K562 (cell line): ENCODE data around the gene MRGPRF. TPM values are rescaled to one million over a fixed set of nuclear protein-coding genes. Genes with fewer than 3 reads are reported as not detected.
A peak's percentile ranks its signal among the peaks of the same experiment; 100 is the strongest.

Experiments used
- ATAC-seq: fragments of 200-7000 bp; cut with Tn5 transposase; 3 replicates; pipeline ENCODE4 v1.9.1; 2020; ENCODE audit warnings: moderate library complexity
- BruUV-seq: library from RNA; stranded (reverse); fragments of 400-500 nt; replicated peaks from 2 replicates; lab custom pipeline; 2021; lab: Mats Ljungman, UMichigan
- CTCF ChIA-PET: fragments of 300-600 bp; formaldehyde crosslinking; extraction: SDS; loops from one replicate; lab custom pipeline; 2021; ENCODE audit warnings: low intra/inter-chr PET ratio; lab: Yijun Ruan, JAX
- POLR2A ChIA-PET: fragments of 300-600, 350-650 bp; sonication (Branson Sonifier 250); formaldehyde crosslinking; extraction: SDS; loops from one replicate; lab custom pipeline; 2021; ENCODE audit warnings: antibody characterized with exemption, inconsistent platforms; lab: Yijun Ruan, JAX
- DNase-seq, 4 experiments: peaks; one replicate each; pipeline versions ENCODE4 v3.0.0 to v3.0.0-alpha.2; 2011 to 2018; ENCODE audit warnings: low spot score in 3 of 4, mixed read lengths in 3 of 4; ENCODE audit errors: extremely low read depth in 1 of 4
- FAIRE-seq: peaks from 2 replicates; lab custom pipeline; 2011; peaks lifted over from hg19 to GRCh38; lab: Jason Lieb, UNC
- H2AFZ ChIP-seq: 2 replicates; pipeline ENCODE4 v1.6.0; 2011; ENCODE audit warnings: low read depth, low read length, control low read depth, inconsistent platforms
- H3K27ac ChIP-seq: fragments of 200-600 bp; 3 replicates; pipeline ENCODE4 v1.8.0; 2011; ENCODE audit warnings: low read depth, mild to moderate bottlenecking, control low read depth, inconsistent platforms, low read length, moderate library complexity, mixed read lengths; ENCODE audit errors: extremely low read depth
- H3K27me3 ChIP-seq, 2 experiments: fragments of 300-600 bp in 1 of 2; 2 replicates in 1 of 2; 3 replicates in 1 of 2; pipeline versions ENCODE4 v1.6.0 to v1.8.0; 2011; ENCODE audit warnings: inconsistent platforms in 2 of 2, low read length in 2 of 2, mild to moderate bottlenecking in 1 of 2, mixed read lengths in 1 of 2, moderate library complexity in 1 of 2; ENCODE audit not compliant: control insufficient read depth in 2 of 2, insufficient read depth in 2 of 2
- H3K36me3 ChIP-seq: fragments of 300-600 bp; 3 replicates; pipeline ENCODE4 v1.8.0; 2011; ENCODE audit warnings: mild to moderate bottlenecking, low read length, inconsistent platforms; ENCODE audit not compliant: control insufficient read depth, insufficient read depth
- H3K4me1 ChIP-seq, 2 experiments: fragments of 200-600 bp in 1 of 2; replicated peaks in 1 of 2; 2 replicates in 1 of 2; 3 replicates in 1 of 2; pipeline versions ENCODE4 v1.5.1 to v1.8.0; 2011; ENCODE audit warnings: inconsistent platforms in 2 of 2, low read length in 2 of 2, mild to moderate bottlenecking in 1 of 2, mixed read lengths in 1 of 2, moderate library complexity in 1 of 2; ENCODE audit not compliant: control insufficient read depth in 2 of 2, insufficient read depth in 2 of 2
- H3K4me2 ChIP-seq: 2 replicates; pipeline ENCODE4 v1.6.1; 2011; ENCODE audit warnings: low read length, control low read depth, inconsistent platforms, mixed read lengths; ENCODE audit not compliant: insufficient read depth
- H3K4me3 ChIP-seq: fragments of 200-600 bp; sonication (generic), shearing (Covaris generic); 2 replicates; pipeline ENCODE4 v1.5.1; 2016; ENCODE audit warnings: control low read depth, inconsistent platforms
- H3K79me2 ChIP-seq: fragments of 200-600 bp; 3 replicates; pipeline ENCODE4 v1.8.0; 2011; ENCODE audit warnings: low read length, inconsistent platforms; ENCODE audit not compliant: control insufficient read depth, insufficient read depth
- H3K9ac ChIP-seq, 2 experiments: 2 replicates each; pipeline versions ENCODE4 v1.6.0 to v1.6.1; 2011; ENCODE audit warnings: low read depth in 2 of 2, low read length in 2 of 2, control low read depth in 1 of 2, inconsistent platforms in 1 of 2, mild to moderate bottlenecking in 1 of 2, mixed read lengths in 1 of 2; ENCODE audit not compliant: insufficient read depth in 1 of 2
- H3K9me1 ChIP-seq: one replicate; pipeline ENCODE4 v1.6.0; 2011; ENCODE audit warnings: inconsistent platforms, mild to moderate bottlenecking, low read length, moderate library complexity; ENCODE audit not compliant: control insufficient read depth, insufficient read depth
- H3K9me3 ChIP-seq: replicated peaks from 2 replicates; pipeline ENCODE4 v1.5.1; 2011; ENCODE audit warnings: low read depth, low read length, inconsistent platforms; ENCODE audit not compliant: control insufficient read depth, insufficient read depth
- H4K20me1 ChIP-seq: replicated peaks from 2 replicates; pipeline ENCODE4 v1.6.1; 2011; ENCODE audit warnings: low read length, inconsistent platforms, mixed read lengths; ENCODE audit not compliant: control insufficient read depth, insufficient read depth
- ARID1B ChIP-seq: fragments of 450-650 bp; IDR thresholded peaks from 2 replicates; pipeline ENCODE4 v1.6.1; 2016; ENCODE audit warnings: antibody characterized with exemption, mild to moderate bottlenecking, inconsistent platforms
- ASH1L ChIP-seq: fragments of 450-650 bp; IDR thresholded peaks from 2 replicates; pipeline ENCODE4 v1.6.1; 2018; ENCODE audit warnings: borderline replicate concordance, mild to moderate bottlenecking, low read depth; ENCODE audit not compliant: partially characterized antibody
- CBFA2T3 ChIP-seq: fragments of 450-650 bp; IDR thresholded peaks from 2 replicates; pipeline ENCODE4 v1.6.1; 2017
- CTCF ChIP-seq, 3 experiments: IDR thresholded peaks in 2 of 3; conservative IDR thresholded peaks in 1 of 3; 2 replicates each; pipeline ENCODE4 v1.5.1; 2011 to 2012; ENCODE audit warnings: low read length in 3 of 3, mild to moderate bottlenecking in 3 of 3, control low read depth in 2 of 3, improper control_type of control experiment in 1 of 3, inconsistent platforms in 1 of 3, low read depth in 1 of 3, mixed read lengths in 1 of 3, moderate library complexity in 1 of 3; ENCODE audit not compliant: insufficient read depth in 2 of 3
- HCFC1 ChIP-seq: IDR thresholded peaks from 2 replicates; pipeline ENCODE4 v1.6.1; 2012; ENCODE audit warnings: low read depth, low read length, improper control_type of control experiment
- KLF6 ChIP-seq: fragments of 250-450 bp; sonication (Bioruptor Pico); IDR thresholded peaks from 2 replicates; pipeline ENCODE4 v1.4.0; 2020; ENCODE audit warnings: mild to moderate bottlenecking, moderate library complexity, borderline replicate concordance
- POLR2B ChIP-seq: fragments of 450-650 bp; IDR thresholded peaks from 2 replicates; pipeline ENCODE4 v1.6.1; 2018; ENCODE audit warnings: low read depth; ENCODE audit not compliant: partially characterized antibody
- STAT5A ChIP-seq: IDR thresholded peaks from 2 replicates; pipeline ENCODE4 v1.6.1; 2012; ENCODE audit warnings: low read length, inconsistent platforms, borderline replicate concordance
- TGIF2 ChIP-seq: sonication (generic); formaldehyde crosslinking; IDR thresholded peaks from 2 replicates; pipeline ENCODE4 v1.8.1; 2022; ENCODE audit warnings: mild to moderate bottlenecking, missing genetic modification reagents, moderate library complexity
- THRA ChIP-seq: fragments of 450-650 bp; IDR thresholded peaks from 2 replicates; pipeline ENCODE4 v1.6.1; 2017; ENCODE audit warnings: mild to moderate bottlenecking, moderate library complexity
- WGBS: fragments of 100-300 bp; shearing (Covaris generic); methylation state at CpG from one replicate; pipeline ENCODE4 v1.1.6; 2016; ENCODE audit warnings: low coverage, mixed read lengths; ENCODE audit not compliant: insufficient coverage; ENCODE audit errors: missing lambda C conversion rate; 5-methylcytosine and 5-hydroxymethylcytosine counted together
- in situ Hi-C: fragments of 300-500 bp; cut with MboI; formaldehyde crosslinking; loops from 4 replicates; pipeline ENCODE4 v1.15.0; 2018; ENCODE audit warnings: inconsistent platforms, mixed read lengths
- intact Hi-C: fragments of 100-400 bp; cut with micrococcal nuclease; formaldehyde crosslinking; loops from 2 replicates; pipeline ENCODE4 v1.14.2; 2022
- polyA plus RNA-seq, 8 experiments: library from polyadenylated mRNA; depleted of rRNA in 4 of 8; stranded (reverse) in 5 of 8; unstranded in 3 of 8; fragments of >200 nt; fragmentation: Nextera tagmentation in 2 of 8; fragmentation: Illumina TruSeq in 1 of 8; extraction: Ambion mirVana in 2 of 8; extraction: Trizol in 1 of 8; gene quantifications; 2 replicates each; pipeline versions ENCODE4 v1.2.1 to v1.2.3, GENCODE V29; 2011 to 2014; ENCODE audit warnings: inconsistent platforms in 1 of 8, missing spikeins in 1 of 8
- total RNA-seq, 7 experiments: library from RNA; depleted of rRNA in 6 of 7; stranded (reverse); fragments of >200 nt in 6 of 7; fragmentation: Illumina TruSeq in 2 of 7; extraction: Trizol in 2 of 7; gene quantifications; 2 replicates each; pipeline versions ENCODE4 v1.2.1 to v1.2.3, GENCODE V29; 2011 to 2021; ENCODE audit warnings: low replicate concordance in 1 of 7

MRGPRF gene
- total and polyA plus RNA-seq, 9 of the 15 experiments (the other 6 are each of a cell fraction or from before 2014, with no cell fraction given), result not detected

GRCh38 chr11:68963779-68964178 is 49.3 kb downstream of the MRGPRF start (continued):
- TF ChIP-seq ASH1L (no peak), HCFC1 (no peak), POLR2B (no peak), KLF6 (CRISPR knock-in tag) (no peak), THRA (no peak)

DNA sequence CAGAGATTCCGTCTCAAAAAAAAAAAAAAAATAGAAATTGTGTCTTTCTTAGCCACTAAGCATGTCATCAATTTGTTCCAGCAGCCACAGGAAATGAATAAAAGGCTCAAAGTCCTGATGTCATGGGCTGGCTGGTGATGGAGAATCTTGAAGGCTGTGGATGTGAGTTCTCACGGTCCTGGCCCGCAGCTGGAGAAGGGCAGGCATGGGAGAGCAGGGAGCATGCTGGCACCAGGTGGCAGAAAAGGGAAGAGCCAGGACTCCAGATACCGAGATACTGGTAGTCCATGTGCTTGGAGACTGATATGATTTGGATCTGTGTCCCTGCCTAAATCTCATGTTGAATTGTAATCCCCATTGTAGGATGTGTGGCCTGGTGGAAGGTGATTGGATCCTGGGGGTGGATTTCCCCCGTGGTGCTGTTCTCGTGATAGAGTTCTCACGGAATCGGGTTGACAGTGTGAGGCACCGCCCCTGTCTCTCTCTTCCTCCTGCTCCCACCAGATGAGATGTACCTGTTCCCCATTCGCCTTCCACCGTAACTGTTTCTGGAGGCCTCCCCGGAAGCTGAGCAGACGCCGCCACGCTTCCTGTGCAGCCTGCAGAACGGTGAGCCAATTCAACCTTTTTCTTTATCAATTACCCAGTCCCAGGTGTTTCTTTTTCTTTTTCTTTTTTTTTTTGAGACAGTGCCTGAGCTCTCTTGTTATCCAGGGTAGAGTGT is 50.4 kb downstream of the MRGPRF start:
- intact Hi-C loops (no loop called here), in situ Hi-C loops (no loop called here)
- 23% methylated on average over 14 of the region's 16 CpGs for WGBS
- TF ChIP-seq ARID1B, result 0 out of 2 replicates have a peak, but pooled peaks have one; percentile 9
- no peak for TF ChIP-seq STAT5A
- TF ChIP-seq CBFA2T3, result peak; percentile 29
- no peak for TF ChIP-seq TGIF2
- TF ChIP-seq CTCF (IDR thresholded peaks at IDR 0.05 in 2 of 3, conservative IDR thresholded peaks at IDR 0.05 in 1 of 3; ENCODE audit: insufficient read depth in 2 of 3, low read depth in 1 of 3, low read length in 3 of 3), result peak in 1 of 3 experiments; percentile 11; a peak in 1 of 6 replicates
- FAIRE-seq (no peak), DNase-seq (no peak), ATAC-seq (no peak)
- Histone ChIP-seq H3K4me3 (no peak overlapping the region), H3K4me2 (no peak overlapping the region), H3K27me3 (peaks cover 38 to 76% of the 10 kb centered on the region in 2 experiments; a peak in 4 of 5 replicates), H3K9me1 (no peaks in the 10 kb centered on the region), H3K36me3 (no peaks in the 10 kb centered on the region), H3K9me3 (no peaks in the 10 kb centered on the region), H3K4me1 (peaks cover 0 to 14% of the 10 kb centered on the region in 2 experiments; a peak in 2 of 5 replicates), H3K79me2 (no peaks in the 10 kb centered on the region), H3K27ac (no peak overlapping the region), H2AFZ (peak overlapping the region; percentile 14; the same call in 1 of the 2 replicates), H4K20me1 (no peaks in the 10 kb centered on the region; the same call in 1 of the 2 replicates), H3K9ac (no peak overlapping the region)
- ChIA-PET POLR2A (no interaction called here), CTCF (no interaction called here)
- no TSS peak for BruUV-seq
